DND-41 (cell line): Measurements from ENCODE around the gene EPN3.

ENCODE experiments used
- ATAC-seq: fragments of 200-7000 bp; cut with Tn5 transposase; 3 replicates; pipeline ENCODE4 v1.9.1; 2021; ENCODE audit warnings: low read depth; ENCODE audit not compliant: insufficient read depth
- DNase-seq: peaks from one replicate; pipeline ENCODE4 v3.0.0-alpha.2; 2020
- H2AFZ ChIP-seq: 2 replicates; pipeline ENCODE4 v1.6.0; 2012; ENCODE audit warnings: low read depth, low read length
- H3K27ac ChIP-seq: 2 replicates; pipeline ENCODE4 v1.5.1; 2012; ENCODE audit warnings: low read length, inconsistent platforms
- H3K27me3 ChIP-seq: fragments of 200-600 bp; sonication (generic); 2 replicates; pipeline ENCODE4 v1.6.0; 2012; ENCODE audit warnings: low read length, mild to moderate bottlenecking, inconsistent platforms; ENCODE audit not compliant: insufficient read depth, poor library complexity
- H3K36me3 ChIP-seq: 2 replicates; pipeline ENCODE4 v1.5.1; 2012; ENCODE audit warnings: low read length, inconsistent platforms; ENCODE audit not compliant: insufficient read depth
- H3K4me1 ChIP-seq: 2 replicates; pipeline ENCODE4 v1.5.1; 2012; ENCODE audit warnings: mild to moderate bottlenecking, low read length; ENCODE audit not compliant: insufficient read depth
- H3K4me2 ChIP-seq: 2 replicates; pipeline ENCODE4 v1.6.0; 2012; ENCODE audit warnings: mild to moderate bottlenecking, moderate library complexity, low read length, inconsistent platforms; ENCODE audit not compliant: insufficient read depth
- H3K4me3 ChIP-seq, 2 experiments: fragments of 200-600 bp in 1 of 2; shearing (Covaris generic) in 1 of 2; 2 replicates each; pipeline ENCODE4 v1.5.1; 2012 to 2016; ENCODE audit warnings: inconsistent platforms in 2 of 2, low read length in 2 of 2, mild to moderate bottlenecking in 2 of 2, low read depth in 1 of 2, moderate library complexity in 1 of 2
- H3K79me2 ChIP-seq: 2 replicates; pipeline ENCODE4 v1.6.0; 2012; ENCODE audit warnings: low read length, inconsistent platforms; ENCODE audit not compliant: insufficient read depth
- H3K9ac ChIP-seq: 2 replicates; pipeline ENCODE4 v1.6.0; 2012; ENCODE audit warnings: low read depth, mild to moderate bottlenecking, inconsistent platforms, low read length, moderate library complexity
- H3K9me3 ChIP-seq: 2 replicates; pipeline ENCODE4 v1.5.1; 2012; ENCODE audit warnings: low read length, moderate library complexity, mild to moderate bottlenecking, inconsistent platforms; ENCODE audit not compliant: insufficient read depth, severe bottlenecking
- H4K20me1 ChIP-seq: 2 replicates; pipeline ENCODE4 v1.6.0; 2012; ENCODE audit warnings: low read length; ENCODE audit not compliant: insufficient read depth
- EZH2 ChIP-seq: IDR thresholded peaks from 3 replicates; pipeline ENCODE4 v1.6.1; 2012; ENCODE audit warnings: borderline replicate concordance, low read depth, mild to moderate bottlenecking, moderate library complexity, low read length, inconsistent platforms; ENCODE audit not compliant: severe bottlenecking
- TF ChIP-seq, protein P1 (sequence below): IDR thresholded peaks from 2 replicates; pipeline ENCODE4 v1.5.1; 2012; ENCODE audit warnings: borderline replicate concordance, low read length, moderate library complexity, mild to moderate bottlenecking; ENCODE audit not compliant: poor library complexity, severe bottlenecking; ENCODE audit errors: extremely low read depth

The EPN3 gene

GRCh38 chr17:50560185-50560824 lies 27.8 kb downstream of the EPN3 start, which contains the start of gene CACNA1G:
Gene CACNA1G, plus strand, starts transcription at chr17:50560715. Its CDS starts 745 bp downstream, at chr17:50561460.
- Histone ChIP-seq H3K9ac (no peak within 1 kb of the TSS), H4K20me1 (peaks cover 9% of the 10 kb centered on the region; the same call in 1 of the 2 replicates), H3K79me2 (no peaks in the 10 kb centered on the region), H3K27me3 (peaks cover 21% of the 10 kb centered on the region), H2AFZ (no peak within 1 kb of the TSS), H3K9me3 (no peaks in the 10 kb centered on the region), H3K27ac (no peak within 1 kb of the TSS), H3K4me2 (no peak within 1 kb of the TSS), H3K4me1 (no peaks in the 10 kb centered on the region), H3K4me3 (no peak within 1 kb of the TSS), H3K36me3 (no peaks in the 10 kb centered on the region)
- DNase-seq = peak; percentile 61
- ATAC-seq = peak; percentile 73
- TF ChIP-seq EZH2 = no peak

GRCh38 chr17:50560931-50561745 lies 28.6 kb downstream of the EPN3 start:
- Histone ChIP-seq H2AFZ (no peak overlapping the region), H3K27ac (no peak overlapping the region), H3K9me3 (no peaks in the 10 kb centered on the region), H3K4me3 (no peak overlapping the region), H3K4me2 (no peak overlapping the region), H3K36me3 (no peaks in the 10 kb centered on the region), H3K27me3 (peaks cover 21% of the 10 kb centered on the region), H3K79me2 (no peaks in the 10 kb centered on the region), H3K9ac (no peak overlapping the region), H4K20me1 (peaks cover 9% of the 10 kb centered on the region; the same call in 1 of the 2 replicates), H3K4me1 (no peaks in the 10 kb centered on the region)
- TF ChIP-seq EZH2 = no peak
- TF ChIP-seq, protein P1, sequence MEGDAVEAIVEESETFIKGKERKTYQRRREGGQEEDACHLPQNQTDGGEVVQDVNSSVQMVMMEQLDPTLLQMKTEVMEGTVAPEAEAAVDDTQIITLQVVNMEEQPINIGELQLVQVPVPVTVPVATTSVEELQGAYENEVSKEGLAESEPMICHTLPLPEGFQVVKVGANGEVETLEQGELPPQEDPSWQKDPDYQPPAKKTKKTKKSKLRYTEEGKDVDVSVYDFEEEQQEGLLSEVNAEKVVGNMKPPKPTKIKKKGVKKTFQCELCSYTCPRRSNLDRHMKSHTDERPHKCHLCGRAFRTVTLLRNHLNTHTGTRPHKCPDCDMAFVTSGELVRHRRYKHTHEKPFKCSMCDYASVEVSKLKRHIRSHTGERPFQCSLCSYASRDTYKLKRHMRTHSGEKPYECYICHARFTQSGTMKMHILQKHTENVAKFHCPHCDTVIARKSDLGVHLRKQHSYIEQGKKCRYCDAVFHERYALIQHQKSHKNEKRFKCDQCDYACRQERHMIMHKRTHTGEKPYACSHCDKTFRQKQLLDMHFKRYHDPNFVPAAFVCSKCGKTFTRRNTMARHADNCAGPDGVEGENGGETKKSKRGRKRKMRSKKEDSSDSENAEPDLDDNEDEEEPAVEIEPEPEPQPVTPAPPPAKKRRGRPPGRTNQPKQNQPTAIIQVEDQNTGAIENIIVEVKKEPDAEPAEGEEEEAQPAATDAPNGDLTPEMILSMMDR = no peak
- no peak for ATAC-seq
- DNase-seq = no peak

DNA sequence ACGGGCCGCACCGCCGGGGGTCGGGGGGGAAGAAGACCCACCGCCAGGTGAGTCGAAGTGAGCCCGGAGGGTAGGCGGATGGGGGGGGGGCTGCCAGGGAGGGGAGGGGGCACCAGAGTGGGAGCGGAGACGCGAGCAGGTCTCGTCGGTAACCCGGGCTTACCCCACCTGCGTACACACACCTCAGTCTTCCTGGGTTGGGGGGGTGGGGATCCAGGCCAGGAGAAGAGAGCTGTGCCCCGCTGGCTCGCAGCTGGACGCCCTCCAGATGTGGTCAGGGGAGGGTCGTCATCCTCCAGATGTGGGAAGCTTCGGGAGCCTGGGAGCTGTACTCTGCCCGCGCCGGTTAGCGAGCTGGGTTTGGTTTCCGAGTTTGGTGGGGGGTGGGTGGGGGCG lies 29.2 kb downstream of the EPN3 start:
- H3K36me3 ChIP-seq = no peaks in the 10 kb centered on the region
- no peaks in the 10 kb centered on the region for H3K79me2 ChIP-seq
- H3K9me3 ChIP-seq = no peaks in the 10 kb centered on the region
- no peak overlapping the region for H2AFZ ChIP-seq
- no peak overlapping the region for H3K4me2 ChIP-seq
- H3K4me1 ChIP-seq = no peaks in the 10 kb centered on the region
- DNase-seq (no peak), ATAC-seq (no peak)
- H3K9ac ChIP-seq = no peak overlapping the region
- TF ChIP-seq, protein P1 = no peak
- TF ChIP-seq EZH2 = no peak
- H3K27me3 ChIP-seq = peaks cover 21% of the 10 kb centered on the region
- peaks cover 9% of the 10 kb centered on the region; the same call in 1 of the 2 replicates for H4K20me1 ChIP-seq
- H3K27ac ChIP-seq = no peak overlapping the region
- H3K4me3 ChIP-seq = no peak overlapping the region

GRCh38 chr17:50562242-50563091 lies 29.9 kb downstream of the EPN3 start:
- no peak overlapping the region for H3K4me2 ChIP-seq
- H4K20me1 ChIP-seq = peaks cover 9% of the 10 kb centered on the region; the same call in 1 of the 2 replicates
- no peak overlapping the region for H2AFZ ChIP-seq
- no peaks in the 10 kb centered on the region for H3K4me1 ChIP-seq
- no peak overlapping the region for H3K9ac ChIP-seq
- H3K27me3 ChIP-seq = peaks cover 25% of the 10 kb centered on the region
- peak; percentile 18 for DNase-seq
- no peaks in the 10 kb centered on the region for H3K9me3 ChIP-seq
- no peaks in the 10 kb centered on the region for H3K79me2 ChIP-seq
- ATAC-seq = no peak
- TF ChIP-seq EZH2 = no peak
- TF ChIP-seq, protein P1 = no peak
- H3K27ac ChIP-seq = no peak overlapping the region
- no peaks in the 10 kb centered on the region for H3K36me3 ChIP-seq
- H3K4me3 ChIP-seq = no peak overlapping the region
